H9 (cell line): ENCODE results near the gene NF1. TPM values are rescaled to one million over a fixed set of nuclear protein-coding genes. Genes with fewer than 3 reads are reported as not detected.

Source experiments
- DNase-seq: peaks from one replicate; pipeline ENCODE4 v3.0.0-alpha.2; 2017
- H2AFZ ChIP-seq: one replicate; pipeline ENCODE4 v1.6.1; 2013; ENCODE audit warnings: mild to moderate bottlenecking, low read length, control low read depth, moderate library complexity
- H2AK5ac ChIP-seq: 2 replicates; pipeline ENCODE4 v1.6.1; 2013; ENCODE audit warnings: low read length, control low read depth, mixed read lengths; ENCODE audit not compliant: insufficient read length
- H2BK120ac ChIP-seq: one replicate; pipeline ENCODE4 v1.6.1; 2013; ENCODE audit warnings: low read depth, mild to moderate bottlenecking, low read length, control low read depth, inconsistent platforms; ENCODE audit not compliant: poor library complexity, severe bottlenecking
- H2BK12ac ChIP-seq: 2 replicates; pipeline ENCODE4 v1.6.1; 2013; ENCODE audit warnings: low read length, control low read depth, mixed read lengths, low read depth; ENCODE audit not compliant: insufficient read length
- H2BK15ac ChIP-seq: 2 replicates; pipeline ENCODE4 v1.6.1; 2013; ENCODE audit warnings: low read depth, low read length, control low read depth
- H2BK20ac ChIP-seq: one replicate; pipeline ENCODE4 v1.6.1; 2013; ENCODE audit warnings: low read depth, mild to moderate bottlenecking, low read length, control low read depth, inconsistent platforms; ENCODE audit not compliant: poor library complexity, severe bottlenecking
- H2BK5ac ChIP-seq: 2 replicates; pipeline ENCODE4 v1.6.1; 2013; ENCODE audit warnings: low read length, control low read depth, mixed read lengths; ENCODE audit not compliant: insufficient read length
- H3K14ac ChIP-seq: 2 replicates; pipeline ENCODE4 v1.6.1; 2013; ENCODE audit warnings: low read length, control low read depth; ENCODE audit not compliant: insufficient read depth
- H3K18ac ChIP-seq: 2 replicates; pipeline ENCODE4 v1.6.1; 2013; ENCODE audit warnings: low read depth, mild to moderate bottlenecking, mixed read lengths, low read length, control low read depth; ENCODE audit not compliant: insufficient read length
- H3K23ac ChIP-seq: 2 replicates; pipeline ENCODE4 v1.6.1; 2013; ENCODE audit warnings: low read length, control low read depth, mixed read lengths, low read depth; ENCODE audit not compliant: insufficient read length
- H3K23me2 ChIP-seq: 2 replicates; pipeline ENCODE4 v1.6.1; 2013; ENCODE audit warnings: low read depth, mild to moderate bottlenecking, mixed read lengths, low read length, control low read depth; ENCODE audit not compliant: insufficient read length, poor library complexity, severe bottlenecking
- H3K27ac ChIP-seq: 2 replicates; pipeline ENCODE4 v1.5.1; 2013; ENCODE audit warnings: low read length, control low read depth, mixed read lengths, low read depth; ENCODE audit not compliant: insufficient read length
- H3K27me3 ChIP-seq: 2 replicates; pipeline ENCODE4 v1.6.1; 2013; ENCODE audit warnings: low read length, control low read depth, inconsistent platforms; ENCODE audit not compliant: insufficient read depth
- H3K4ac ChIP-seq: 2 replicates; pipeline ENCODE4 v1.6.1; 2013; ENCODE audit warnings: low read depth, mild to moderate bottlenecking, control low read depth, inconsistent platforms, low read length, moderate library complexity
- H3K4me1 ChIP-seq: 2 replicates; pipeline ENCODE4 v1.6.1; 2013; ENCODE audit warnings: low read length, control low read depth, inconsistent platforms; ENCODE audit not compliant: insufficient read depth
- H3K4me2 ChIP-seq: 2 replicates; pipeline ENCODE4 v1.6.1; 2013; ENCODE audit warnings: low read length, control low read depth, mixed read lengths; ENCODE audit not compliant: insufficient read length, insufficient read depth
- H3K56ac ChIP-seq: 2 replicates; pipeline ENCODE4 v1.6.1; 2013; ENCODE audit warnings: low read depth, mild to moderate bottlenecking, mixed read lengths, low read length, control low read depth; ENCODE audit not compliant: insufficient read length
- H3K79me1 ChIP-seq: 2 replicates; pipeline ENCODE4 v1.6.1; 2013; ENCODE audit warnings: low read depth, mild to moderate bottlenecking, moderate library complexity, low read length, control low read depth, inconsistent platforms; ENCODE audit not compliant: insufficient read depth, poor library complexity, severe bottlenecking
- H3K79me2 ChIP-seq: 2 replicates; pipeline ENCODE4 v1.6.1; 2013; ENCODE audit warnings: low read length, control low read depth, inconsistent platforms; ENCODE audit not compliant: insufficient read depth
- H3K9ac ChIP-seq: 2 replicates; pipeline ENCODE4 v1.6.1; 2013; ENCODE audit warnings: low read length, control low read depth, mixed read lengths; ENCODE audit not compliant: insufficient read length; ENCODE audit errors: extremely low read depth
- H3K9me3 ChIP-seq: one replicate; pipeline ENCODE4 v1.6.1; 2013; ENCODE audit warnings: low read depth, low read length, inconsistent platforms; ENCODE audit not compliant: control insufficient read depth
- H3T11ph ChIP-seq: one replicate; pipeline ENCODE4 v1.6.1; 2013; ENCODE audit warnings: mild to moderate bottlenecking, low read length, control low read depth, inconsistent platforms
- H4K20me1 ChIP-seq: one replicate; pipeline ENCODE4 v1.6.1; 2013; ENCODE audit not compliant: control insufficient read depth, insufficient read length, insufficient read depth
- H4K5ac ChIP-seq: 2 replicates; pipeline ENCODE4 v1.6.1; 2013; ENCODE audit warnings: low read depth, mild to moderate bottlenecking, mixed read lengths, low read length, control low read depth; ENCODE audit not compliant: insufficient read length
- H4K8ac ChIP-seq: replicated peaks from 2 replicates; pipeline ENCODE4 v1.6.1; 2013; ENCODE audit warnings: low read length, control low read depth, mixed read lengths, low read depth; ENCODE audit not compliant: insufficient read length
- H4K91ac ChIP-seq: 2 replicates; pipeline ENCODE4 v1.6.1; 2013; ENCODE audit warnings: low read depth, mild to moderate bottlenecking, moderate library complexity, mixed read lengths, low read length, control low read depth; ENCODE audit not compliant: insufficient read length
- H3K27ac Mint-ChIP-seq, 3 experiments: 2 replicates in 2 of 3; 3 replicates in 1 of 3; pipeline ENCODE4 v1.8.0; 2020 to 2021; ENCODE audit warnings: mixed read lengths in 3 of 3, mild to moderate bottlenecking in 1 of 3, moderate library complexity in 1 of 3
- H3K27me3 Mint-ChIP-seq: 2 replicates; pipeline ENCODE4 v1.8.0; 2021; ENCODE audit warnings: low read depth, mild to moderate bottlenecking, moderate library complexity, mixed read lengths
- H3K36me3 Mint-ChIP-seq, 3 experiments: 2 replicates in 2 of 3; 3 replicates in 1 of 3; pipeline ENCODE4 v1.8.0; 2020 to 2021; ENCODE audit warnings: low read depth in 3 of 3, mixed read lengths in 3 of 3; ENCODE audit not compliant: insufficient read depth in 1 of 3
- H3K4me1 Mint-ChIP-seq, 2 experiments: 2 replicates each; pipeline ENCODE4 v1.8.0; 2020; ENCODE audit warnings: mixed read lengths in 2 of 2
- H3K4me3 Mint-ChIP-seq, 2 experiments: 2 replicates in 1 of 2; 3 replicates in 1 of 2; pipeline ENCODE4 v1.8.0; 2020 to 2021; ENCODE audit warnings: mild to moderate bottlenecking in 2 of 2, mixed read lengths in 2 of 2, moderate library complexity in 1 of 2
- H3K9me3 Mint-ChIP-seq, 2 experiments: 2 replicates in 1 of 2; 3 replicates in 1 of 2; pipeline ENCODE4 v1.8.0; 2020; ENCODE audit warnings: mild to moderate bottlenecking in 2 of 2, mixed read lengths in 2 of 2, moderate library complexity in 1 of 2
- CTCF ChIP-seq: fragments of 200-600 bp; sonication (generic); conservative IDR thresholded peaks from 3 replicates; pipeline ENCODE4 v1.8.0; 2021; ENCODE audit warnings: antibody characterized with exemption, mild to moderate bottlenecking
- WGBS: extraction: QIAGEN DNeasy Blood & Tissue Kit; methylation state at CpG from one replicate; pipeline ENCODE4 v1.1.7; 2013; ENCODE audit warnings: missing lambda C conversion rate, low lambda C conversion rate, mixed read lengths; ENCODE audit not compliant: insufficient read length; ENCODE audit errors: extremely low coverage; 5-methylcytosine and 5-hydroxymethylcytosine counted together
- total RNA-seq: library from RNA; stranded (reverse); gene quantifications from 2 replicates; pipeline ENCODE4 v1.2.1, GENCODE V29; 2021

Gene NF1
- total RNA-seq, 1 experiment from 2014 or later, result 38.1 TPM

GRCh38 chr17:31078290-31078689 is 16.5 kb upstream of the NF1 start:
- Histone ChIP-seq H2BK20ac (no peak overlapping the region), H3K23me2 (no peaks in the 10 kb centered on the region), H3K4me1 (peaks cover 9% of the 10 kb centered on the region; the same call in 1 of the 2 replicates), H2AK5ac (no peak overlapping the region), H3K9ac (no peak overlapping the region), H2BK120ac (no peak overlapping the region), H3K4me2 (no peak overlapping the region), H3K27me3 (no peaks in the 10 kb centered on the region), H3K14ac (no peak overlapping the region), H3K9me3 (no peaks in the 10 kb centered on the region), H2AFZ (no peak overlapping the region), H3K56ac (no peak overlapping the region), H2BK15ac (no peak overlapping the region), H2BK5ac (no peak overlapping the region), H3K23ac (no peak overlapping the region), H3K79me1 (no peaks in the 10 kb centered on the region), H4K91ac (no peak overlapping the region), H3K18ac (no peak overlapping the region), H3K4ac (no peak overlapping the region), H3T11ph (no peak overlapping the region), H3K27ac (no peak overlapping the region), H4K8ac (no peak overlapping the region), H4K5ac (no peak overlapping the region), H4K20me1 (no peaks in the 10 kb centered on the region), H2BK12ac (no peak overlapping the region), H3K79me2 (no peaks in the 10 kb centered on the region)
- H3K36me3 Mint-ChIP-seq, result no peaks in the 10 kb centered on the region; a peak in 2 of 7 replicates
- no peaks in the 10 kb centered on the region for H3K27me3 Mint-ChIP-seq
- no peak for DNase-seq
- H3K4me1 Mint-ChIP-seq, result peaks cover 29% of the 10 kb centered on the region in 2 experiments
- no CpG with 5 or more reads among the region's 4 CpGs for WGBS
- H3K9me3 Mint-ChIP-seq, result no peaks in the 10 kb centered on the region
- TF ChIP-seq CTCF, result no peak
- no peak overlapping the region for H3K4me3 Mint-ChIP-seq
- H3K27ac Mint-ChIP-seq, result no peak overlapping the region
